ENCODE data around the gene CYP24A1. TPM values are rescaled to one million over a fixed set of nuclear protein-coding genes. Genes with fewer than 3 reads are reported as not detected.
A peak's percentile ranks its signal among the peaks of the same experiment; 100 is the strongest.

The CYP24A1 gene
- total and polyA plus RNA-seq, 2 of the 13 experiments (the other 11 are each of a cell fraction or from before 2014, with no cell fraction given) = 9.4 to 32.7 TPM

DNA sequence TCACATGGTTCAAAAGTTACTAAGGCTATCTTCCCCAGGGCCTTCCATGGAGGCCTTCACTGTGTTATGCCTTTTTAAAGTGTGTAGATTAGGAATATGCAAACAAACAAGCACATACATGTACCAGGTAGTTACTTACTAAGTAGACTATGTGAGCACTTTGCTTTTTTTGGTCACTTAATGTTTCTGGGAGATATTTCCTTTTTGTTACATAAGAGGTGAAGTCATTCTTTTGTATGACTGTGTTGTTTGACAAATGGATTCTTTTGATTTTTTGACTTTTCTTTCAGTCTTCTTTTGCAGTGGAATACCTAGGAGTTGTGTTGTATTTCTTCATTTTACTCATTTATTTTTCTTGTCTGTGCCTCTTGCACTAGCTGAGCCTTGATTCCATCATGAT lies 63.7 kb downstream of the CYP24A1 start (continued):
- no peak for TF ChIP-seq ZNF33B (CRISPR knock-in tag; IDR thresholded peaks at IDR 0.05)
- TF ChIP-seq MEIS2 (CRISPR knock-in tag; IDR thresholded peaks at IDR 0.05) = no peak
- no peak for TF ChIP-seq ZNF10 (CRISPR knock-in tag; IDR thresholded peaks at IDR 0.05; ENCODE audit: borderline replicate concordance, low read depth)
- TF ChIP-seq PHF8 (CRISPR knock-in tag; IDR thresholded peaks at IDR 0.05) = no peak
- TF ChIP-seq ZNF776 (CRISPR knock-in tag; IDR thresholded peaks at IDR 0.05) = no peak
- TF ChIP-seq, protein P1, sequence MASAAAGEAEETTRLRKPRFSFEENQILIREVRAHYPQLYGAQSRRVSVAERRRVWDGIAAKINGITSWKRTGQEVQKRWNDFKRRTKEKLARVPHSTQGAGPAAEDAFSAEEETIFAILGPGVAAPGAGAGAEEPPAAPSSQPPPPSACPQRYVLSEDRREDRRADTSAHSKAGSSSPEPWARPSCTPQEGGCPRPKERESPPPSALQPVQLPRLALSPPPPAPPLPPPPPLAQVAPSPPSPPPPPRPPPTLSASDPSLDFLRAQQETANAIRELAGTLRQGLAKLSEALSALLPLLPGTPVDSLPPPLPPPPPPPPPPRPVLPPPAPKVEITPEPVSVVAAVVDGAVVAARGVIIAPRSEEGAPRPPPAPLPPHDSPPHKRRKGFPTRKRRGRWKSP (CRISPR knock-in tag; IDR thresholded peaks at IDR 0.05) = no peak
- TF ChIP-seq GTF3A (CRISPR knock-in tag; conservative IDR thresholded peaks at IDR 0.05) = no peak
- TF ChIP-seq HHEX (CRISPR knock-in tag; IDR thresholded peaks at IDR 0.05) = no peak
- peak; percentile 69; the same call in 1 of the 2 replicates for TF ChIP-seq ELF3 (CRISPR knock-in tag; IDR thresholded peaks at IDR 0.05)
- TF ChIP-seq ZNF354B (CRISPR knock-in tag; IDR thresholded peaks at IDR 0.05) = no peak
- TF ChIP-seq HMGA1 (CRISPR knock-in tag; conservative IDR thresholded peaks at IDR 0.05) = no peak
- TF ChIP-seq, protein P2, sequence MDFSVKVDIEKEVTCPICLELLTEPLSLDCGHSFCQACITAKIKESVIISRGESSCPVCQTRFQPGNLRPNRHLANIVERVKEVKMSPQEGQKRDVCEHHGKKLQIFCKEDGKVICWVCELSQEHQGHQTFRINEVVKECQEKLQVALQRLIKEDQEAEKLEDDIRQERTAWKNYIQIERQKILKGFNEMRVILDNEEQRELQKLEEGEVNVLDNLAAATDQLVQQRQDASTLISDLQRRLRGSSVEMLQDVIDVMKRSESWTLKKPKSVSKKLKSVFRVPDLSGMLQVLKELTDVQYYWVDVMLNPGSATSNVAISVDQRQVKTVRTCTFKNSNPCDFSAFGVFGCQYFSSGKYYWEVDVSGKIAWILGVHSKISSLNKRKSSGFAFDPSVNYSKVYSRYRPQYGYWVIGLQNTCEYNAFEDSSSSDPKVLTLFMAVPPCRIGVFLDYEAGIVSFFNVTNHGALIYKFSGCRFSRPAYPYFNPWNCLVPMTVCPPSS (IDR thresholded peaks at IDR 0.05) = no peak
- TF ChIP-seq ZNF274 (CRISPR knock-in tag; IDR thresholded peaks at IDR 0.05) = no peak
- TF ChIP-seq, protein P3, sequence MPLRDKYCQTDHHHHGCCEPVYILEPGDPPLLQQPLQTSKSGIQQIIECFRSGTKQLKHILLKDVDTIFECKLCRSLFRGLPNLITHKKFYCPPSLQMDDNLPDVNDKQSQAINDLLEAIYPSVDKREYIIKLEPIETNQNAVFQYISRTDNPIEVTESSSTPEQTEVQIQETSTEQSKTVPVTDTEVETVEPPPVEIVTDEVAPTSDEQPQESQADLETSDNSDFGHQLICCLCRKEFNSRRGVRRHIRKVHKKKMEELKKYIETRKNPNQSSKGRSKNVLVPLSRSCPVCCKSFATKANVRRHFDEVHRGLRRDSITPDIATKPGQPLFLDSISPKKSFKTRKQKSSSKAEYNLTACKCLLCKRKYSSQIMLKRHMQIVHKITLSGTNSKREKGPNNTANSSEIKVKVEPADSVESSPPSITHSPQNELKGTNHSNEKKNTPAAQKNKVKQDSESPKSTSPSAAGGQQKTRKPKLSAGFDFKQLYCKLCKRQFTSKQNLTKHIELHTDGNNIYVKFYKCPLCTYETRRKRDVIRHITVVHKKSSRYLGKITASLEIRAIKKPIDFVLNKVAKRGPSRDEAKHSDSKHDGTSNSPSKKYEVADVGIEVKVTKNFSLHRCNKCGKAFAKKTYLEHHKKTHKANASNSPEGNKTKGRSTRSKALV (CRISPR knock-in tag; IDR thresholded peaks at IDR 0.05) = peak; percentile 43; the same call in 1 of the 2 replicates
- TF ChIP-seq ZNF20 (CRISPR knock-in tag; IDR thresholded peaks at IDR 0.05) = no peak
- no peak for TF ChIP-seq ZNF747 (CRISPR knock-in tag; IDR thresholded peaks at IDR 0.05; ENCODE audit: borderline replicate concordance)
- TF ChIP-seq, protein P4, sequence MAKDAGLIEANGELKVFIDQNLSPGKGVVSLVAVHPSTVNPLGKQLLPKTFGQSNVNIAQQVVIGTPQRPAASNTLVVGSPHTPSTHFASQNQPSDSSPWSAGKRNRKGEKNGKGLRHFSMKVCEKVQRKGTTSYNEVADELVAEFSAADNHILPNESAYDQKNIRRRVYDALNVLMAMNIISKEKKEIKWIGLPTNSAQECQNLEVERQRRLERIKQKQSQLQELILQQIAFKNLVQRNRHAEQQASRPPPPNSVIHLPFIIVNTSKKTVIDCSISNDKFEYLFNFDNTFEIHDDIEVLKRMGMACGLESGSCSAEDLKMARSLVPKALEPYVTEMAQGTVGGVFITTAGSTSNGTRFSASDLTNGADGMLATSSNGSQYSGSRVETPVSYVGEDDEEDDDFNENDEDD (CRISPR knock-in tag; IDR thresholded peaks at IDR 0.05; ENCODE audit: borderline replicate concordance) = no peak
- TF ChIP-seq, protein P5, sequence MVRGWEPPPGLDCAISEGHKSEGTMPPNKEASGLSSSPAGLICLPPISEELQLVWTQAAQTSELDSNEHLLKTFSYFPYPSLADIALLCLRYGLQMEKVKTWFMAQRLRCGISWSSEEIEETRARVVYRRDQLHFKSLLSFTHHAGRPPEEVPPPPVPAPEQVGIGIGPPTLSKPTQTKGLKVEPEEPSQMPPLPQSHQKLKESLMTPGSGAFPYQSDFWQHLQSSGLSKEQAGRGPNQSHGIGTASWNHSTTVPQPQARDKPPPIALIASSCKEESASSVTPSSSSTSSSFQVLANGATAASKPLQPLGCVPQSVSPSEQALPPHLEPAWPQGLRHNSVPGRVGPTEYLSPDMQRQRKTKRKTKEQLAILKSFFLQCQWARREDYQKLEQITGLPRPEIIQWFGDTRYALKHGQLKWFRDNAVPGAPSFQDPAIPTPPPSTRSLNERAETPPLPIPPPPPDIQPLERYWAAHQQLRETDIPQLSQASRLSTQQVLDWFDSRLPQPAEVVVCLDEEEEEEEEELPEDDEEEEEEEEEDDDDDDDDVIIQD (CRISPR knock-in tag; IDR thresholded peaks at IDR 0.05; ENCODE audit: low read depth) = peak; percentile 62; the same call in 1 of the 2 replicates
- peak; percentile 57 for TF ChIP-seq RXRB (CRISPR knock-in tag; IDR thresholded peaks at IDR 0.05; ENCODE audit: borderline replicate concordance)
- TF ChIP-seq, protein P6, sequence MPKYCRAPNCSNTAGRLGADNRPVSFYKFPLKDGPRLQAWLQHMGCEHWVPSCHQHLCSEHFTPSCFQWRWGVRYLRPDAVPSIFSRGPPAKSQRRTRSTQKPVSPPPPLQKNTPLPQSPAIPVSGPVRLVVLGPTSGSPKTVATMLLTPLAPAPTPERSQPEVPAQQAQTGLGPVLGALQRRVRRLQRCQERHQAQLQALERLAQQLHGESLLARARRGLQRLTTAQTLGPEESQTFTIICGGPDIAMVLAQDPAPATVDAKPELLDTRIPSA (CRISPR knock-in tag; IDR thresholded peaks at IDR 0.05; ENCODE audit: borderline replicate concordance) = no peak
- TF ChIP-seq, protein P7, sequence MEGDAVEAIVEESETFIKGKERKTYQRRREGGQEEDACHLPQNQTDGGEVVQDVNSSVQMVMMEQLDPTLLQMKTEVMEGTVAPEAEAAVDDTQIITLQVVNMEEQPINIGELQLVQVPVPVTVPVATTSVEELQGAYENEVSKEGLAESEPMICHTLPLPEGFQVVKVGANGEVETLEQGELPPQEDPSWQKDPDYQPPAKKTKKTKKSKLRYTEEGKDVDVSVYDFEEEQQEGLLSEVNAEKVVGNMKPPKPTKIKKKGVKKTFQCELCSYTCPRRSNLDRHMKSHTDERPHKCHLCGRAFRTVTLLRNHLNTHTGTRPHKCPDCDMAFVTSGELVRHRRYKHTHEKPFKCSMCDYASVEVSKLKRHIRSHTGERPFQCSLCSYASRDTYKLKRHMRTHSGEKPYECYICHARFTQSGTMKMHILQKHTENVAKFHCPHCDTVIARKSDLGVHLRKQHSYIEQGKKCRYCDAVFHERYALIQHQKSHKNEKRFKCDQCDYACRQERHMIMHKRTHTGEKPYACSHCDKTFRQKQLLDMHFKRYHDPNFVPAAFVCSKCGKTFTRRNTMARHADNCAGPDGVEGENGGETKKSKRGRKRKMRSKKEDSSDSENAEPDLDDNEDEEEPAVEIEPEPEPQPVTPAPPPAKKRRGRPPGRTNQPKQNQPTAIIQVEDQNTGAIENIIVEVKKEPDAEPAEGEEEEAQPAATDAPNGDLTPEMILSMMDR (CRISPR knock-in tag; IDR thresholded peaks at IDR 0.05) = no peak
